Ishikawa (cell line): Measurements from ENCODE around the gene SCN10A.
A peak's percentile ranks its signal among the peaks of the same experiment; 100 is the strongest.

ENCODE experiments used
- CEBPB ChIP-seq: IDR thresholded peaks from 2 replicates; pipeline ENCODE4 v1.6.1; 2012
- CREB1 ChIP-seq: IDR thresholded peaks from 2 replicates; pipeline ENCODE4 v1.6.1; 2012; ENCODE audit warnings: low read depth
- EGR1 ChIP-seq: IDR thresholded peaks from 2 replicates; pipeline ENCODE4 v1.6.1; 2012
- EP300 ChIP-seq: IDR thresholded peaks from 2 replicates; pipeline ENCODE4 v1.6.1; 2012; ENCODE audit warnings: borderline replicate concordance
- FOXM1 ChIP-seq: IDR thresholded peaks from 2 replicates; pipeline ENCODE4 v1.6.1; 2012; ENCODE audit warnings: low read depth, borderline replicate concordance
- MAX ChIP-seq: IDR thresholded peaks from 2 replicates; pipeline ENCODE4 v1.6.1; 2012
- NFIC ChIP-seq: IDR thresholded peaks from 2 replicates; pipeline ENCODE4 v1.6.1; 2012
- RAD21 ChIP-seq: IDR thresholded peaks from 2 replicates; pipeline ENCODE4 v1.6.1; 2012; ENCODE audit warnings: low read depth
- REST ChIP-seq: IDR thresholded peaks from 2 replicates; pipeline ENCODE4 v1.6.1; 2012; ENCODE audit warnings: low read depth, mild to moderate bottlenecking
- TAF1 ChIP-seq: IDR thresholded peaks from 2 replicates; pipeline ENCODE4 v1.6.1; 2012; ENCODE audit warnings: low read depth, mild to moderate bottlenecking
- TCF12 ChIP-seq: IDR thresholded peaks from 2 replicates; pipeline ENCODE4 v1.6.1; 2012; ENCODE audit warnings: low read depth
- TEAD4 ChIP-seq: IDR thresholded peaks from 2 replicates; pipeline ENCODE4 v1.6.1; 2012
- USF1 ChIP-seq: IDR thresholded peaks from 2 replicates; pipeline ENCODE4 v1.6.1; 2012
- YY1 ChIP-seq: IDR thresholded peaks from 2 replicates; pipeline ENCODE4 v1.6.1; 2012; ENCODE audit warnings: low read depth
- ZBTB7A ChIP-seq: IDR thresholded peaks from 2 replicates; pipeline ENCODE4 v1.6.1; 2012; ENCODE audit warnings: low read depth

The SCN10A gene

GRCh38 chr3:38816026-38816425 is at the start of gene SCN10A:
SCN10A (minus strand) TSS chr3:38816217; CDS start chr3:38794010, 22,207 bp downstream.
- no peak for TF ChIP-seq CREB1

- TF ChIP-seq TCF12 (no peak), RAD21 (no peak), ZBTB7A (no peak), MAX (no peak), TAF1 (no peak), TEAD4 (no peak)
Observed at GRCh38 chr3:38853011-38853410, 37.0 kb upstream of the SCN10A start.

- no peak for TF ChIP-seq TAF1
- TF ChIP-seq MAX: no peak
- TF ChIP-seq FOXM1: no peak
- TF ChIP-seq USF1: no peak
- TF ChIP-seq RAD21: peak; percentile 37; the same call in 1 of the 2 replicates
- TF ChIP-seq TEAD4: no peak
- TF ChIP-seq NFIC: no peak
- TF ChIP-seq TCF12: no peak
Observed at GRCh38 chr3:38843898-38844297, 27.9 kb upstream of the SCN10A start.

- no peak for TF ChIP-seq MAX
Observed at GRCh38 chr3:38842266-38842965, 26.4 kb upstream of the SCN10A start.

- TF ChIP-seq MAX (no peak), EGR1 (no peak), TAF1 (no peak), FOXM1 (no peak), REST (no peak), CEBPB (no peak), ZBTB7A (no peak), EP300 (no peak), YY1 (no peak), USF1 (no peak)
Observed at GRCh38 chr3:38840987-38841386, 25.0 kb upstream of the SCN10A start.

- TF ChIP-seq USF1 (no peak), CEBPB (no peak), YY1 (no peak), CREB1 (no peak), MAX (no peak), FOXM1 (no peak), TCF12 (no peak)
Observed at GRCh38 chr3:38837358-38837757, 21.3 kb upstream of the SCN10A start.

- no peak for TF ChIP-seq EGR1
- no peak for TF ChIP-seq TCF12
- no peak for TF ChIP-seq NFIC
- TF ChIP-seq FOXM1: no peak
- TF ChIP-seq EP300: no peak
- no peak for TF ChIP-seq YY1
- TF ChIP-seq RAD21: no peak
- TF ChIP-seq TEAD4: no peak
- no peak for TF ChIP-seq CEBPB
- TF ChIP-seq MAX: no peak
- no peak for TF ChIP-seq REST
- no peak for TF ChIP-seq TAF1
- TF ChIP-seq ZBTB7A: no peak
- no peak for TF ChIP-seq USF1
- TF ChIP-seq CREB1: no peak
Observed at GRCh38 chr3:38836561-38836960, 20.5 kb upstream of the SCN10A start.
